ENCODE measurements around the gene BUD13. TPM values are rescaled to one million over a fixed set of nuclear protein-coding genes. Genes with fewer than 3 reads are reported as not detected.

The BUD13 gene
- total RNA-seq, 2 experiments from 2014 or later, result 30.3 to 32.7 TPM

GRCh38 chr11:116791813-116792143 lies 19.0 kb upstream of the BUD13 start, which contains the start of gene APOA5:
Gene APOA5, minus strand, starts transcription at chr11:116791879. Its CDS starts 19 bp downstream, at chr11:116791860.
- Mint-ChIP-seq H3K27me3 (peaks cover 2% of the 10 kb centered on the region), H3K36me3 (peaks cover 7% of the 10 kb centered on the region), H3K4me1 (ENCODE audit: low read depth) (peaks cover 18% of the 10 kb centered on the region), H3K9me3 (no peaks in the 10 kb centered on the region), H3K27ac (no peak within 1 kb of the TSS), H3K4me3 (no peak within 1 kb of the TSS)
- no peak for DNase-seq
- ChIA-PET POLR2A (interaction anchor here (1.1 to 2.9 kb wide), 2 partner anchors 44 to 307 kb away, joined by 3 to 9 read pairs; partner anchors contain the start of gene SIK3), CTCF (interaction anchor here (0.6 to 10.3 kb wide), 45 partner anchors 8 to 439 kb away, joined by 3 to 187 read pairs (median 6); partner anchors contain the start of genes APOA1, APOA4, BUD13 and PAFAH1B2)
- intact Hi-C loops (cut with micrococcal nuclease), result loop anchor here (1.0 kb wide), 2 partner anchors 45 to 315 kb away; no protein-coding TSS in a partner anchor

GRCh38 chr11:116791002-116791812 lies 18.4 kb upstream of the BUD13 start:
- peaks cover 23% of the 10 kb centered on the region for H3K4me1 Mint-ChIP-seq (ENCODE audit: low read depth)
- no peak overlapping the region for H3K27ac Mint-ChIP-seq
- H3K36me3 Mint-ChIP-seq, result peaks cover 13% of the 10 kb centered on the region
- no peak overlapping the region for H3K4me3 Mint-ChIP-seq
- DNase-seq, result peak; percentile 85
- no peaks in the 10 kb centered on the region for H3K9me3 Mint-ChIP-seq
- H3K27me3 Mint-ChIP-seq, result no peaks in the 10 kb centered on the region
- ChIA-PET CTCF (interaction anchor here (0.6 to 10.3 kb wide), 48 partner anchors 8 to 440 kb away, joined by 3 to 187 read pairs (median 6); partner anchors contain the start of genes APOA1, APOA4, BUD13 and PAFAH1B2), POLR2A (interaction anchor here (1.4 to 2.9 kb wide), 3 partner anchors 45 to 352 kb away, joined by 3 to 9 read pairs (median 4); partner anchors contain the start of gene PAFAH1B2)
- intact Hi-C loops (cut with micrococcal nuclease), result loop anchor here (1.0 kb wide), 2 partner anchors 45 to 315 kb away; no protein-coding TSS in a partner anchor

GRCh38 chr11:116790167-116791001 lies 17.6 kb upstream of the BUD13 start:
- no peaks in the 10 kb centered on the region for H3K27me3 Mint-ChIP-seq
- no peaks in the 10 kb centered on the region for H3K9me3 Mint-ChIP-seq
- peaks cover 31% of the 10 kb centered on the region for H3K4me1 Mint-ChIP-seq (ENCODE audit: low read depth)
- POLR2A ChIA-PET, result interaction anchor here (1.4 to 2.9 kb wide), 3 partner anchors 46 to 353 kb away, joined by 3 to 9 read pairs (median 4); partner anchors contain the start of gene PAFAH1B2
- intact Hi-C loops (cut with micrococcal nuclease), result loop anchor here (1.0 kb wide), 2 partner anchors 46 to 316 kb away; no protein-coding TSS in a partner anchor
- H3K27ac Mint-ChIP-seq, result no peak overlapping the region
- CTCF ChIA-PET, result interaction anchor here (0.7 to 10.3 kb wide), 46 partner anchors 8 to 440 kb away, joined by 3 to 187 read pairs (median 6); partner anchors contain the start of genes APOA1, BUD13, PAFAH1B2 and PCSK7
- no peak overlapping the region for H3K4me3 Mint-ChIP-seq
- no peak for DNase-seq
- H3K36me3 Mint-ChIP-seq, result peaks cover 19% of the 10 kb centered on the region

- H3K9me3 Mint-ChIP-seq, result no peaks in the 10 kb centered on the region
- no peaks in the 10 kb centered on the region for H3K27me3 Mint-ChIP-seq
- H3K36me3 Mint-ChIP-seq, result peaks cover 33% of the 10 kb centered on the region
- no peak overlapping the region for H3K27ac Mint-ChIP-seq
- ChIA-PET CTCF (interaction anchor here (0.8 to 10.3 kb wide), 5 partner anchors 47 to 437 kb away, joined by 4 to 187 read pairs (median 16); partner anchors contain the start of genes APOA1 and SIK3), POLR2A (interaction anchor here (1.8 kb wide), 1 partner anchor 12 kb away, joined by 7 read pairs; no protein-coding TSS in a partner anchor)
- H3K4me1 Mint-ChIP-seq (ENCODE audit: low read depth), result peaks cover 46% of the 10 kb centered on the region
- intact Hi-C loops (cut with micrococcal nuclease), result loop anchor here (1.0 to 5.0 kb wide), 3 partner anchors 16 to 443 kb away; partner anchors contain the start of genes PCSK7, RNF214 and SIK3
- H3K4me3 Mint-ChIP-seq, result no peak overlapping the region
- DNase-seq, result no peak
Observed at GRCh38 chr11:116788975-116789374, 16.2 kb upstream of the BUD13 start.

- H3K4me3 Mint-ChIP-seq, result peak overlapping the region; percentile 95
- H3K27ac Mint-ChIP-seq, result peak overlapping the region; percentile 91
- H3K4me1 Mint-ChIP-seq (ENCODE audit: low read depth), result peaks cover 48% of the 10 kb centered on the region
- ChIA-PET CTCF (interaction anchor here (0.6 to 10.3 kb wide), 6 partner anchors 11 to 438 kb away, joined by 3 to 187 read pairs (median 8); partner anchors contain the start of genes APOA1 and SIK3), POLR2A (interaction anchor here (1.0 to 1.8 kb wide), 3 partner anchors 12 to 19 kb away, joined by 3 to 7 read pairs (median 6); partner anchors contain the start of gene BUD13)
- H3K9me3 Mint-ChIP-seq, result no peaks in the 10 kb centered on the region
- intact Hi-C loops (cut with micrococcal nuclease), result loop anchor here (1.0 to 5.0 kb wide), 3 partner anchors 15 to 444 kb away; partner anchors contain the start of genes PCSK7, RNF214 and SIK3
- H3K36me3 Mint-ChIP-seq, result peaks cover 34% of the 10 kb centered on the region
- DNase-seq, result no peak
- no peaks in the 10 kb centered on the region for H3K27me3 Mint-ChIP-seq
Observed at GRCh38 chr11:116788534-116788933, 15.7 kb upstream of the BUD13 start.

GRCh38 chr11:116787786-116788486 lies 15.1 kb upstream of the BUD13 start, which contains the start of gene ZPR1:
Gene ZPR1, minus strand, starts transcription at chr11:116788023. Its CDS starts 33 bp downstream, at chr11:116787990.
- no peaks in the 10 kb centered on the region for H3K9me3 Mint-ChIP-seq
- peak; percentile 90 for DNase-seq
- CTCF ChIA-PET, result interaction anchor here (0.6 to 10.3 kb wide), 10 partner anchors 8 to 439 kb away, joined by 3 to 187 read pairs (median 4); partner anchors contain the start of genes APOA1 and SIK3
- H3K4me3 Mint-ChIP-seq, result peak within 1 kb of the TSS; percentile 95
- intact Hi-C loops (cut with micrococcal nuclease), result loop anchor here (1.0 to 5.0 kb wide), 4 partner anchors 15 to 444 kb away; partner anchors contain the start of genes PCSK7, RNF214 and SIK3
- peaks cover 40% of the 10 kb centered on the region for H3K36me3 Mint-ChIP-seq
- no peaks in the 10 kb centered on the region for H3K27me3 Mint-ChIP-seq
- peak within 1 kb of the TSS; percentile 91 for H3K27ac Mint-ChIP-seq
- peaks cover 54% of the 10 kb centered on the region for H3K4me1 Mint-ChIP-seq (ENCODE audit: low read depth)
- POLR2A ChIA-PET, result interaction anchor here (0.5 to 2.0 kb wide), 7 partner anchors 11 to 310 kb away, joined by 3 to 9 read pairs (median 6); partner anchors contain the start of genes BUD13 and SIK3

- Mint-ChIP-seq H3K27ac (peak overlapping the region; percentile 80), H3K4me1 (ENCODE audit: low read depth) (peaks cover 59% of the 10 kb centered on the region), H3K36me3 (peaks cover 45% of the 10 kb centered on the region)
Observed at GRCh38 chr11:116787436-116787785, 14.6 kb upstream of the BUD13 start.

GRCh38 chr11:116786966-116787365 lies 14.2 kb upstream of the BUD13 start:
- Mint-ChIP-seq H3K4me3 (peak overlapping the region; percentile 95), H3K9me3 (no peaks in the 10 kb centered on the region), H3K4me1 (ENCODE audit: low read depth) (peaks cover 63% of the 10 kb centered on the region), H3K27me3 (no peaks in the 10 kb centered on the region), H3K36me3 (peaks cover 49% of the 10 kb centered on the region), H3K27ac (peak overlapping the region; percentile 80)
- ChIA-PET CTCF (interaction anchor here (0.6 to 10.3 kb wide), 8 partner anchors 10 to 357 kb away, joined by 3 to 187 read pairs (median 4); partner anchors contain the start of genes APOA1, PAFAH1B2 and SIK3), POLR2A (interaction anchor here (0.7 to 2.6 kb wide), 7 partner anchors 8 to 311 kb away, joined by 3 to 10 read pairs (median 7); partner anchors contain the start of genes BUD13 and SIK3)
- intact Hi-C loops (cut with micrococcal nuclease), result loop anchor here (1.0 to 5.0 kb wide), 4 partner anchors 11 to 445 kb away; partner anchors contain the start of genes PCSK7, RNF214 and SIK3
- DNase-seq, result no peak

More at GRCh38 chr11:116787436-116787785, 14.6 kb upstream of the BUD13 start:
- no peak for DNase-seq
- no peaks in the 10 kb centered on the region for H3K9me3 Mint-ChIP-seq
- H3K4me3 Mint-ChIP-seq, result peak overlapping the region; percentile 95
- ChIA-PET POLR2A (interaction anchor here (0.5 to 2.0 kb wide), 8 partner anchors 9 to 311 kb away, joined by 3 to 9 read pairs (median 5); partner anchors contain the start of genes BUD13 and SIK3), CTCF (interaction anchor here (0.6 to 10.3 kb wide), 11 partner anchors 9 to 439 kb away, joined by 3 to 187 read pairs (median 4); partner anchors contain the start of genes APOA1 and SIK3)
- H3K27me3 Mint-ChIP-seq, result no peaks in the 10 kb centered on the region
- intact Hi-C loops (cut with micrococcal nuclease), result loop anchor here (1.0 to 5.0 kb wide), 3 partner anchors 66 to 445 kb away; partner anchors contain the start of genes PCSK7, RNF214 and SIK3

- Mint-ChIP-seq H3K4me3 (peak overlapping the region; percentile 95), H3K27me3 (no peaks in the 10 kb centered on the region), H3K9me3 (no peaks in the 10 kb centered on the region), H3K36me3 (peaks cover 55% of the 10 kb centered on the region), H3K27ac (peak overlapping the region; percentile 62), H3K4me1 (ENCODE audit: low read depth) (peaks cover 67% of the 10 kb centered on the region)
- intact Hi-C loops (cut with micrococcal nuclease), result loop anchor here (1.0 to 5.0 kb wide), 3 partner anchors 10 to 446 kb away; partner anchors contain the start of genes PCSK7, RNF214 and SIK3
- DNase-seq, result no peak
- CTCF ChIA-PET, result interaction anchor here (1.4 to 10.3 kb wide), 5 partner anchors 9 to 357 kb away, joined by 4 to 187 read pairs (median 11); partner anchors contain the start of genes APOA1, PAFAH1B2 and SIK3
- POLR2A ChIA-PET, result interaction anchor here (0.6 to 2.6 kb wide), 4 partner anchors 10 to 50 kb away, joined by 3 to 10 read pairs (median 8); partner anchors contain the start of gene BUD13
Observed at GRCh38 chr11:116786326-116786725, 13.5 kb upstream of the BUD13 start.
